Subcutaneous adipose tissue (tissue), 4 donors: ENCODE measurements around the gene PSMB3. TPM values are rescaled to one million over a fixed set of nuclear protein-coding genes. Genes with fewer than 3 reads are reported as not detected.

Experiments
- total RNA-seq, 4 donors: library from RNA; depleted of rRNA; stranded (reverse); fragments of >200 nt; gene quantifications; one replicate each; pipeline ENCODE4 v1.1.0, GENCODE V29; 2016
- TF ChIP-seq, protein P1 (sequence below): fragments of 450-650 bp; IDR thresholded peaks from one replicate; pipeline ENCODE4 v1.5.1; 2016; ENCODE audit warnings: low read depth, mild to moderate bottlenecking, control low read depth, antibody characterized with exemption, moderate library complexity

Gene PSMB3
- total RNA-seq, 4 donors from 2014 or later = 78.4 to 216 (median 113) TPM

DNA sequence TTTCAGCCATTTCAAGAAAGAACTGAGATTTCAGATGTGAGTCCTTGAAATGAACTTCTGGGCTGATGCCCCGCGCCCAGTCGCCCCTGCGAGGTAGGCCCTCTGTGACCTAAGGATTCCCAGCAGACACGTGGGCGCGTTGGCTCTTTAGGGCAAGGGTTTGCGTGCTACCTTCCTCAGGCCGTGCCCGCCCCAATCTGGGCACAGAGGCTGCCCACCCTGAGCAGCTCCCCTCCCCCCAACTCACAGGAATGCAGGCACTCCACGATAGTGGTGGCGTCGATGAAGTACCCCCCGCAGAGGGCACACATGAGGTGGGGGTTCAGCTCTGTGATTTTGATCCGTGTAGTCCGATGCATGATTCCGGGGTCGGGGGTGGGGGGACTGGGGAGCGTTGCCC, 12.5 kb upstream of the PSMB3 start:
- TF ChIP-seq, protein P1, sequence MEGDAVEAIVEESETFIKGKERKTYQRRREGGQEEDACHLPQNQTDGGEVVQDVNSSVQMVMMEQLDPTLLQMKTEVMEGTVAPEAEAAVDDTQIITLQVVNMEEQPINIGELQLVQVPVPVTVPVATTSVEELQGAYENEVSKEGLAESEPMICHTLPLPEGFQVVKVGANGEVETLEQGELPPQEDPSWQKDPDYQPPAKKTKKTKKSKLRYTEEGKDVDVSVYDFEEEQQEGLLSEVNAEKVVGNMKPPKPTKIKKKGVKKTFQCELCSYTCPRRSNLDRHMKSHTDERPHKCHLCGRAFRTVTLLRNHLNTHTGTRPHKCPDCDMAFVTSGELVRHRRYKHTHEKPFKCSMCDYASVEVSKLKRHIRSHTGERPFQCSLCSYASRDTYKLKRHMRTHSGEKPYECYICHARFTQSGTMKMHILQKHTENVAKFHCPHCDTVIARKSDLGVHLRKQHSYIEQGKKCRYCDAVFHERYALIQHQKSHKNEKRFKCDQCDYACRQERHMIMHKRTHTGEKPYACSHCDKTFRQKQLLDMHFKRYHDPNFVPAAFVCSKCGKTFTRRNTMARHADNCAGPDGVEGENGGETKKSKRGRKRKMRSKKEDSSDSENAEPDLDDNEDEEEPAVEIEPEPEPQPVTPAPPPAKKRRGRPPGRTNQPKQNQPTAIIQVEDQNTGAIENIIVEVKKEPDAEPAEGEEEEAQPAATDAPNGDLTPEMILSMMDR = no peak

DNA sequence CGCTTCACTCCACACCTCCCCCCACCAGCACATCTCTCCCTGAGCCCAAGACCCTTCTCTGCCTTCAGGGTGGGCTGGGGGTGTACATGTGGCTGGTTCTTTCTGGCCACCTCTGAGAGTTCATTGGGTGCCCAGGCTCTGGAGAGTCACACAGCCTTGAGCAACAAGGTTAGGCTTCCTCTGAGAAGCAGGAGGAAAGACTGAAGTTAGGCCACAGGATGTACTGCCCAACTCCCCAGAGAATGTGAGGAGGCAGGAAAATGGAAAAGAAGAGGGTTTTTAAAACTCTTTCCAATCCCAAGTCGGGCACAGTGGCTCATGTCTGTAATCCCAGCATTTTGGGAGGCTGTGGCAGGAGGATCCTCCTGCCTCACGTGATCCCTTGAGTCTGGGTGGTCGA, 11.7 kb upstream of the PSMB3 start:
- TF ChIP-seq, protein P1 = no peak

DNA sequence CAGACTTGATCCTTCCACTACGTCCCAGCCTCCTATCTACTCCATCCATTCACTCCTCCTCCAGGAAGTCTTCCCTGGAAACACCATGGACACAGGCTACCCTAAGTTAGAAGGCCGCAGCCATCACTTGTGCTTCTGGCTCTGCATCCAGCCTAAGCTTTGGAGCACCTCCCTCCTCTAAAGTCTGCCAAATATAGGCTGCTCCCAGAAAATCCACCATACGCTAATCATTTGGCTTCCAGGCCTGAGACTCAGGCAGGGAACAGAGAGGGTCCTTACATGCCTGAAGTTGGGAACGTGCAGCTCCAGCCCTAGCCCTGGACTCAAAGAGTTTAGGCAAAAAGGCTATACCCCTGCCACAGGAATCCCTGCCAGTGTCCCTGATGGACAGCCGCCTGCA, 11.1 kb upstream of the PSMB3 start:
- TF ChIP-seq, protein P1 = no peak

DNA sequence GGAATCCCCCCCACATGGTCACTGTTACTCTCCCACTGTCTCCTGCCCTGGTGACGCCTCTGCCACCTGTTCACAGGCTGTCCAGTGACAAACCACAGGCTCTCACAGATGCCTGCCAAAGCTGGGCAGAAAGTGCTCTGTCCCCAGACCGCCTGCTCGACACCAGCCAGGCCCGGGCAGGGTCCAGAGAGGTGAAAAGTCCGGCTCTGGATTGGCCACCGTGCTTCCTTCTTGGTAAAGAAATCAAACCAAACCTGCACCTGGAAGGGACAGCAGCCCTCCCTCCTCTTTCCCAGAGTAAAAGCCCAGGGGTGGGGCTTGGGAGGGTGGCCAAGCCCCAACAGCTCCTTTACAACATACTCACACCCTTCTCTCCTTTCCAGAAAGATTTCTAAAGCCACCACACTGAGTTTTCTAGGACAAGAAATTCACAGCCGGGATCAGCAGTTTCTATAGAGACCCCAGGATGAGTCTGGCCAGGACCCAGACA, 10.6 kb upstream of the PSMB3 start:
- TF ChIP-seq, protein P1 = no peak

DNA sequence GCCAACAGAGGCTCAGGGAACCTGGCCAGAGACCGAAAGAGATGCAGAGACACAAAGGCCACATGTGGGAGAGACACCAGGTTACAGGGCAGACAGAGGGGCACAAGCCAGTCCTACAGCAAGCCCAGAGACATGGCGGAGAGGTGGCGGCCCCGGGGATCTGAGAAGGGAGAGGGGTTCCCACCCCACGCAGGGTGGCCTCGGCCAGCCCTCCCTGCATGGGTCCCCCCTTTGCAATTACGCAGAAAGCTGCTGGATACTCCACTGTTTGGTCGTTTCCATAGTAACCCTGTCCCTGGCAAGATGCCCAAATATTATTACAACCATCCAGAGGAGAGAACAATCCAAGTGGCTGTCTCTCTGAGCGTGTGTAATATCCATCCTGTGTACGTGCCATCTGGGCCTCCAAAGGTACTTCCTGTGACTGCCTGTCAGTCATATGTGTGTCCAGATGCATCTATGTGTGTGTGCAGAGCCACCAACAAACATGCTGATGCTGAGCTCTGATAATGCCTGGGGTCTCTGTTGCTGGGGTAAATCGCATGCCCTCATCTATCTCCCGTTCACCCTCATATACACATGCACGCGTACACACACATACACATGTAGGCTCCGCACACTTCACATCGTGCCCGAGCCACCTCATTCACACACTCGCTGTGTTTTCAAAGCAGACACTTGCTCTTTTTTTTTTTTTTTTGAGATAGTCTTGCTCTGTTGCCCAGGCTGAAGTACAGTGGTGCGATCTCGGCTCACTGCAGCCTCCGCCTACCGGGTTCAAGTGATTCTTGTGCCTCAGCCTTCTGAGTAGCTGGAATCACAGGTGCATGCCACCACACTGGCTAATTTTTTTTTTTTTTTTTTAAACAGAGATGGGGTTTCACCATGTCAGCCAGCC, 9.9 kb upstream of the PSMB3 start:
- TF ChIP-seq, protein P1 = no peak

DNA sequence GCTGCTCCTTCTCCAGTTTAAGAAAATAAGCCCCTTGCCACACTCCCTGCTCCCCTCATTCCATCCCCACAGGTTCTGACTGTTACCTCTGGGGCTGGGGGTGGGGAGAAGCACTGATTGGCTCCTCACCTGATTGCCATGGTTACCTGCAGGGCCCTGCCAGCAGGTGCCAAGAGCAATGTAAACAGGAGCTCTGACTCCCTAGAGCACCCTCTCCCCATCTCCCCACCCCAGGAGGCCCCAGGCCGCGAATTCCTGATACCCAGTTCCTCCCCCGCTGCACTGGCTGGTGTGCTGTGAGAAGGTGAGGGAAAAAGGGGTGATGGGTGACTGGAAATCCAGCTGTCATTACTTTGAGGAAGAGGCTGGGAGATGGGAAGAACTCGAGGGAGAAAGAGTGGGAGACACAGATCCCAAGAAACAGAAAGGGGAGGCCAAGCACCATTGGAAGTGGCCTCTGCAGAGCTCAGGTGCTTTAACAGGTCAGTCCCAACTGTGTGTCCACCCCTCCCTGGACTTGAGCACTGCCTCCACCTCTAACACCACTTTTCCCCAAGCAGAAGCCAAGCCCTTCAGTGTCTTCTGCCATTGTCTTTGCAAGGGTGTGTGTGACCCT, 8.9 kb upstream of the PSMB3 start:
- TF ChIP-seq, protein P1 = no peak

DNA sequence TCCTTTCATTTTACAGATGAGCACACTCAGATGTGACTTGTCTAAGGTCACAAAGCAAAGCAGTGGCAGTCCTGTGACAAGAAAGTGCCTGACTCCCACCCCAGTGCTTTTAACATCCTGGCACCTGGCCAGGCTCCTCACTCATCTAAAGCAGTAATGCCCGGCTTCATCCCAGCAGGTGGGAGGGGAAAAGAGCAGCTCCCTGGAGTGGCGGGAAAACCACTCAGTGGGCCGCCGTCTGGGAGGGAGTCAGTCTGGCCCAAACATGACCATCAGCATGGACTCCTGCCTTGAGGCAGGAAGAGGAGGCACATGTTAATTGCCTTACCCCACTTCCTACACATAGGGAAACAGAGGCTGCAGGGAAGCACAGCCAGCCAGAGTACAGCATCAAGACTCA, 7.0 kb upstream of the PSMB3 start:
- TF ChIP-seq, protein P1 = no peak
